ENCODE data around the gene BMS1. TPM values are rescaled to one million over a fixed set of nuclear protein-coding genes. Genes with fewer than 3 reads are reported as not detected.
"Not testable (repeated sequence)": the region's sequence is repeated elsewhere in the genome, so short reads cannot be mapped to it uniquely, and the experiment has no call there.

BMS1 gene, protein sequence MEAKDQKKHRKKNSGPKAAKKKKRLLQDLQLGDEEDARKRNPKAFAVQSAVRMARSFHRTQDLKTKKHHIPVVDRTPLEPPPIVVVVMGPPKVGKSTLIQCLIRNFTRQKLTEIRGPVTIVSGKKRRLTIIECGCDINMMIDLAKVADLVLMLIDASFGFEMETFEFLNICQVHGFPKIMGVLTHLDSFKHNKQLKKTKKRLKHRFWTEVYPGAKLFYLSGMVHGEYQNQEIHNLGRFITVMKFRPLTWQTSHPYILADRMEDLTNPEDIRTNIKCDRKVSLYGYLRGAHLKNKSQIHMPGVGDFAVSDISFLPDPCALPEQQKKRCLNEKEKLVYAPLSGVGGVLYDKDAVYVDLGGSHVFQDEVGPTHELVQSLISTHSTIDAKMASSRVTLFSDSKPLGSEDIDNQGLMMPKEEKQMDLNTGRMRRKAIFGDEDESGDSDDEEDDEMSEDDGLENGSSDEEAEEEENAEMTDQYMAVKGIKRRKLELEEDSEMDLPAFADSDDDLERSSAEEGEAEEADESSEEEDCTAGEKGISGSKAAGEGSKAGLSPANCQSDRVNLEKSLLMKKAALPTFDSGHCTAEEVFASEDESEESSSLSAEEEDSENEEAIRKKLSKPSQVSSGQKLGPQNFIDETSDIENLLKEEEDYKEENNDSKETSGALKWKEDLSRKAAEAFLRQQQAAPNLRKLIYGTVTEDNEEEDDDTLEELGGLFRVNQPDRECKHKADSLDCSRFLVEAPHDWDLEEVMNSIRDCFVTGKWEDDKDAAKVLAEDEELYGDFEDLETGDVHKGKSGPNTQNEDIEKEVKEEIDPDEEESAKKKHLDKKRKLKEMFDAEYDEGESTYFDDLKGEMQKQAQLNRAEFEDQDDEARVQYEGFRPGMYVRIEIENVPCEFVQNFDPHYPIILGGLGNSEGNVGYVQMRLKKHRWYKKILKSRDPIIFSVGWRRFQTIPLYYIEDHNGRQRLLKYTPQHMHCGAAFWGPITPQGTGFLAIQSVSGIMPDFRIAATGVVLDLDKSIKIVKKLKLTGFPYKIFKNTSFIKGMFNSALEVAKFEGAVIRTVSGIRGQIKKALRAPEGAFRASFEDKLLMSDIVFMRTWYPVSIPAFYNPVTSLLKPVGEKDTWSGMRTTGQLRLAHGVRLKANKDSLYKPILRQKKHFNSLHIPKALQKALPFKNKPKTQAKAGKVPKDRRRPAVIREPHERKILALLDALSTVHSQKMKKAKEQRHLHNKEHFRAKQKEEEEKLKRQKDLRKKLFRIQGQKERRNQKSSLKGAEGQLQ
- total RNA-seq = 10 to 100 TPM; 38.8 to 40.7 TPM

DNA sequence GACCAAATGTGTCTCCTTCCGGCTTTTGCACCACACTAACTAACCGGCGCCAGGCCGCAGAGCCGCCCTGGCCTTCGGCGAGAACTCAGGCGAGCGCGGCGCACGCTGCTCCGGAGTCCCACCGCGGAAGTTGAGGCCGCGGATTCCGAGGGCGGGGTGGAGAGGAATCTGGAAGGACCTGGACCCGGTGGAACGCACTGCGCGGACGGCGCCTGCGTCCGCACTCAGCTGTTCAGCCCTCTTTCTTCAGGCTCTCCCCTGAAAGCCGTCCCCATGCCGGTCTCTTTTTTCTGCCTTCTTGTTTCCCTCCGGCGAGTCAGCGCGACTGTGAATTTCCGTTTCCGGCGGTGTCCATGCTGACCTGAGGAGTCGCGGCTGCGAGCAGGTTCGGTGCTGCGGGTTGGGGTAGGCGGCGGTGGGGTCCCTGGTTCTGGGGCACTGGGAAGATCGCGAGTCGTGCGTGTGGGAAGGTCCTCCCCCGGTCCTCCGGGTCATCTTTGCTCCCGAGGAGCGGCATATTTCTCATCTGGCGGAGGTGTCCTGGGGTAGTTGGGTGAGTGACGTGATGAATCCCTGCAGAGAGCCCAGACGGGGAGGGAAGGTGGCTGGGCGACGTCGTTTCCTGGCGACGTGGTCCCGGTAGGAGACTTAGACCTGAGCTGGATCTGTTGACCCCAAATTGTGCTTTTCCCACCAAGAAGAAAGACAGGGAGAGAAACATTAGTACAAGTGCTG lies at the start of gene BMS1:
Gene BMS1, plus strand, starts transcription at position 350 of the 735 bp plus-strand sequence. CDS start 1,600 bp downstream, outside the sequence.
- ChIA-PET POLR2A (interaction anchor here (0.8 to 1.4 kb wide), 2 partner anchors 14 to 28 kb away, joined by 5 read pairs; no protein-coding TSS in a partner anchor), CTCF (interaction anchor here (1.1 kb wide), 1 partner anchor 29 kb away, joined by 3 read pairs; no protein-coding TSS in a partner anchor)

- CTCF ChIA-PET = no interaction called here
- POLR2A ChIA-PET = no interaction called here
Measured at GRCh38 chr10:42734536-42734935, 48.1 kb upstream of the BMS1 start.

GRCh38 chr10:42738679-42739078 lies 43.9 kb upstream of the BMS1 start:
- CTCF ChIA-PET = no interaction called here

DNA sequence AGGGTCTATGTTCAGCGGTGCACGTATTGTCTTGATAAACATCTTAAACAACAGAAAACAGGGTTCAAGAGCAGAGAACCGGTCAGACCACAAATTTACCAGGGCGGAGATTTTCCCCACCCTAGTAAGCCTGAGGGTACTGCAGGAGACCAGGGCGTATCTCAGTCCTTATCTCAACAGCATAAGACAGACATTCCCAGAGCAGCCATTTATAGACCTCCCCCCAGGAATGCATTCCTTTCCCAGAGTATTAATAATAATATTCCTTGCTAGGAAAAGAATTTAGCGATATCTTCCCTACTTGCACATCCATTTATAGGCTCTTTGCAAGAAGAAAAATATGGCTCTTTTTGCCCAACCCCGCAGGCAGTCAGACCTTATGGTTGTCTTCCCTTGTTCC lies 41.1 kb upstream of the BMS1 start:
- POLR2A ChIA-PET, CTCF ChIA-PET: not testable (repeated sequence)

More at GRCh38 chr10:42738679-42739078, 43.9 kb upstream of the BMS1 start:
- POLR2A ChIA-PET = no interaction called here

GRCh38 chr10:42743697-42744096 lies 38.9 kb upstream of the BMS1 start:
- ChIA-PET CTCF (no interaction called here), POLR2A (no interaction called here)

DNA sequence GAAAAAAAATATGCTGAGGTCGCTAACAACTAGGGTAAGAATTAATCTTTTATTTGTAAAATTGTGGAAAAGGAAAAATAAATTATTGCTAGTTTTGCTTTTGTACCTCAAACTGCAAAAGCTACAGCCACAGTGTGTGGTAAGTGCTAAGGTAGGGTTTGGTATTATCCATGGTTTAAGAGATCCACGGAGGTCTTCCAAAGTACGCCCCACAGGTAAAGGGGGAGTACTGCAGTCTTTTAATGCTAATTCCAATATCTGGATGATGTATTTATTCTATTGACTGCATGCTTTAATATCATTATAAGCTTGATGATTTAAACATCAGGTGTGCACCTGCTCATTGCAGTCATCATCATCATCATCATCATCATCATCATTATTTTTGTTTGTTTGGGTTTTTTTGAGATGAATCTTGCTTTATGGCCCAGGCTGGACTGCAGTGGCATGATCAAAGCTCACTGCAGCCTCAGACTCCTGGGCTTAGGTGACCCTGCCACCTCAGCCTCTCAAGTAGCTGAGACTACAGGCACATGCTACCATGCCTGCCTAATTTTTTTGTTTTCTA lies 38.4 kb upstream of the BMS1 start:
- POLR2A ChIA-PET = no interaction called here
- CTCF ChIA-PET = no interaction called here

DNA sequence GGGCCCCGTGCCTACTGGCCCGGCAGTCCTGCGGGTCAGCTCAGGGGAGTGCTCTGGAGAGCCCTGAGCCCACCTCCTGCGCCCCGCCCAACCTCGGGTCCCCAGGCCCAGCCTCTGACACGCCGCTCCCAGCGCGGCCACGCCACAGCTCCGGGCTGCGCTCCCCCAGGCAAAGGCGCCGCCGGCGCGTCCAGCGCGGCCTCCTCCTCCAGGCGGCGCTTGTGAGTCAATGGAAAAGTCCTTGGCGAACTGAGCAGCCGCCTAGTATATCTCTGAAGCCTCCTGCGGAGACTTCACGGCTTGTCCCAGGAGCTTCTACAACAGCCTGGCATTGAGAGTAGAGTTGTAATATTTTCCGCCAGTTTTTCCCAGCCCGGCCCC lies 29.5 kb upstream of the BMS1 start:
- ChIA-PET CTCF (interaction anchor here (1.1 to 1.9 kb wide), 4 partner anchors 14 to 352 kb away, joined by 3 to 8 read pairs (median 3); partner anchors contain the start of gene BMS1), POLR2A (no interaction called here)

DNA sequence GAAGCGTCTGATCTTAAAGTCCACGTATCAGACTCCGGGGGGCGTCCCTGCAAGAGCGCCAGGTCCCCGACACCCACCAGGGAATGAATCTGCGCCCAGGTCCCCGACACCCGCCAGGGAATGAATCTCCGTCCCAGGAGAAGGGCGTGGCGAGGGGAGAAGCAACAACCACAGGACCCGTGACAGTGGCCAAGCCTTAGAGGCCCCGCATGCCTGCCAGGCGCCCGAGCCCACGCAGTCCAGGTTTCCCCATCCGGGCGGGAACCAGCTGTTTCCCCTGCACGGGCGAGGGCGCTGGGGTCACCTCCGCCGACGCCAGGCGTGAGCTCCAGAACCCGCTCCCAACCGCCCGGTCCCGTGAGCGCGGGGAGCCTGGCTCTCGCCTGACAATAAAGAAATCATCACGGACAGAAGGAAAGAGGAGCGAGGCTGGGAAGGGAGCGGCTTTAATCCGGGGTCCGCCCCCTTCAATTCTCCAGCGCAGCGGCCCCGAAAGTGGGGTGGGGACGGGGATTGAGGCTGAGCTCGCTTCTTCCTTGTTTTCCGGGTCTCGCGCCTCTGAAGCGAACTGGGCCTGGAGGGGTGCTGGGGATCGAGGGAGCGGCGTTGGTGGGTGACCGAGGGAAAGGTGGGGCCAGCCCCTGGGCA lies 29.0 kb upstream of the BMS1 start:
- ChIA-PET POLR2A (interaction anchor here (1.1 kb wide), 1 partner anchor 29 kb away, joined by 5 read pairs; the partner anchor contains the start of gene BMS1), CTCF (interaction anchor here (1.2 to 1.9 kb wide), 3 partner anchors 13 to 352 kb away, joined by 3 to 8 read pairs (median 3); partner anchors contain the start of gene BMS1)

GRCh38 chr10:42754155-42755027 lies 28.2 kb upstream of the BMS1 start:
- ChIA-PET CTCF (interaction anchor here (1.9 kb wide), 1 partner anchor 351 kb away, joined by 8 read pairs; no protein-coding TSS in a partner anchor), POLR2A (interaction anchor here (1.1 kb wide), 1 partner anchor 28 kb away, joined by 5 read pairs; the partner anchor contains the start of gene BMS1)

DNA sequence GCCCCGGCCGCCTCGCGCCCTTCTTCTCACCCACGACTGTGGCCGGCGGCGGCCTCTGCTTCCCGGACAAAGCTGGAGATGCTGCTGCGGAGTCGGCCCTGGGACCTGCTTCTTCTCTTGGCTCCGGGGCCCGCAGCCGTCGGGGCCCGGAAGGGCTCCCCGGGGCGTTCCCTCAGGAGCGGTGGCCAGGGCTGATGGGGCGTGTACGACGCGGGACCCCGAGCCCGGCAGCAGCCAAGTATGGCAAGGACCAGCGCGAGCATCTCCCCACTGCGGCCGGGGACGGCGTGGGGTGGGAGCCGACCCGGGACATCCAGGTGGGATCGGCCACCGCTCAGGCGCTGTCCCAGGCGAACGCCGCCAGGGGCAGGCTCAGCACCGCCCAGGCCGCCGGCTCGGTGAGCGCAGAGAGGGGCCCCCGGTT lies 27.6 kb upstream of the BMS1 start:
- CTCF ChIA-PET = no interaction called here
- POLR2A ChIA-PET = no interaction called here

- POLR2A ChIA-PET = no interaction called here
- CTCF ChIA-PET = no interaction called here
Measured at GRCh38 chr10:42755556-42756093, 27.0 kb upstream of the BMS1 start.

DNA sequence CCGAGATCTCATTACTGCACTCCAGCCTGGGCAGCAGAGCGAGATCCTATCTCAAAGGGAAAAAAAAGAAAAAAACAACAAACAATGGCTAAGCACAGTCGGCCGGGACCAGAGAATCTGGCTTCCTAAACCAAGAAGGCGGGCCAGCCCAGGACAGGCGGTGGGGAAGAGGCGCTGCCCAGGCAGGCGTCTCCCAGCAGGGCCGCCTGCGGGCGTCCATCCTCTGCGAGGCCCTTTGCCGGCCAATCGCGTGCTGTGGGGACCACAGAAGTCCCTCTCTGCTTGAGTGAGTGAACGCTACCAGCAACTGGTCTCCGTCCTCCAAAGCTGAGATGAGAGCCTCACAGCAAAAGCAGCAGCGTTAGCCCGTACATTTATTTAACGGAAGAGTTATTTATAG lies 14.7 kb upstream of the BMS1 start:
- CTCF ChIA-PET = no interaction called here
- POLR2A ChIA-PET = no interaction called here

GRCh38 chr10:42768581-42769152 lies 13.9 kb upstream of the BMS1 start:
- ChIA-PET POLR2A (no interaction called here), CTCF (no interaction called here)

- POLR2A ChIA-PET = no interaction called here
- CTCF ChIA-PET = no interaction called here
Measured at GRCh38 chr10:42769173-42769572, 13.4 kb upstream of the BMS1 start.

DNA sequence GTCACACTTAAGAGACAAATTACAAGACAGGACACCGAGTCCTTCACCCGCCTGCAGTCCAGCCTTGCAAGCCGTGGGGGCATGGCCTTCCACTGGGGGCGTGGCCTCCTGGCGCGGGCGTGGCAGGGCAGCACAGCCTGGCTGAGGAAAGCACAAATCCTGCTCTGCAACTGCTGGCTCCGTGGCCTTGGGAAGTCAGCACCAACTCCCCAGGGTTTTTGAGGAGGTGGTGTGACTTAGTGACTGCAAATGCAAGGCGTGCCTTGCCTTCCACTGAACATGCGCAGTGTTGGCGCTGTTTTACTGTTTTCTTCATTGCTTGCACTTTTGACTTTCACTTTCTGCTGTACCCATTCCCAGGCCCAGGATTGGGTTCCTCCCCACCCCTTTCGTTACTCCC lies 12.9 kb upstream of the BMS1 start:
- CTCF ChIA-PET = no interaction called here
- POLR2A ChIA-PET = no interaction called here

GRCh38 chr10:42776681-42777080 lies 5.9 kb upstream of the BMS1 start:
- POLR2A ChIA-PET = no interaction called here
- CTCF ChIA-PET = no interaction called here

GRCh38 chr10:42780456-42780855 lies 2.1 kb upstream of the BMS1 start:
- ChIA-PET POLR2A (no interaction called here), CTCF (no interaction called here)
